EH (cell line): ENCODE results near the gene GRB14.
"Not testable (repeated sequence)": the region's sequence is repeated elsewhere in the genome, so short reads cannot be mapped to it uniquely, and the experiment has no call there.

Experiments
- DNase-seq: peaks from one replicate; pipeline ENCODE4 v3.0.0-alpha.2; 2015; ENCODE audit warnings: low read depth

Gene GRB14

GRCh38 chr2:164620873-164621763, at the start of gene GRB14:
Gene GRB14, minus strand, starts transcription at chr2:164621482. Its CDS starts 173 bp downstream, at chr2:164621309.
- DNase-seq, result peak; percentile 27

- no peak for DNase-seq
These were observed 48.0 kb upstream of the GRB14 start for GRCh38 chr2:164669291-164669690.

- DNase-seq, result no peak
These were observed 46.3 kb upstream of the GRB14 start for GRCh38 chr2:164667566-164667965.

GRCh38 chr2:164664070-164664469, 42.8 kb upstream of the GRB14 start:
- DNase-seq, result no peak

- DNase-seq, result peak; percentile 50
These were observed 41.8 kb upstream of the GRB14 start for GRCh38 chr2:164662868-164663631.

GRCh38 chr2:164662066-164662465, 40.8 kb upstream of the GRB14 start:
- peak; percentile 47 for DNase-seq

- DNase-seq, result peak; percentile 67
These were observed 40.1 kb upstream of the GRB14 start for GRCh38 chr2:164661349-164661748.

GRCh38 chr2:164657129-164657528, 35.8 kb upstream of the GRB14 start:
- peak; percentile 89 for DNase-seq

- DNase-seq, result peak; percentile 21
These were observed 34.5 kb upstream of the GRB14 start for GRCh38 chr2:164655750-164656149.

- DNase-seq, result no peak
These were observed 34.1 kb upstream of the GRB14 start for GRCh38 chr2:164655336-164655735.

GRCh38 chr2:164651361-164651760, 30.1 kb upstream of the GRB14 start:
- peak; percentile 27 for DNase-seq

- no peak for DNase-seq
These were observed 22.9 kb upstream of the GRB14 start for GRCh38 chr2:164644036-164644700.

GRCh38 chr2:164642946-164643555, 21.8 kb upstream of the GRB14 start:
- DNase-seq, result no peak

GRCh38 chr2:164642268-164642667, 21.0 kb upstream of the GRB14 start:
- DNase-seq, result no peak

GRCh38 chr2:164628319-164628718, 7.0 kb upstream of the GRB14 start:
- not testable (repeated sequence) for DNase-seq

GRCh38 chr2:164625378-164625971, 4.2 kb upstream of the GRB14 start:
- DNase-seq, result peak; percentile 85

GRCh38 chr2:164624316-164624715, 3.0 kb upstream of the GRB14 start:
- DNase-seq, result no peak

- no peak for DNase-seq
These were observed 1.2 kb upstream of the GRB14 start for GRCh38 chr2:164622338-164623106.

- no peak for DNase-seq
These were observed 453 bp upstream of the GRB14 start for GRCh38 chr2:164621764-164622105.

- no peak for DNase-seq
These were observed 825 bp downstream of the GRB14 start for GRCh38 chr2:164620457-164620856.

- peak; percentile 74 for DNase-seq
These were observed 3.8 kb downstream of the GRB14 start for GRCh38 chr2:164617466-164617865.
